Right renal pelvis (tissue), 4 donors: ENCODE data around the gene ME3. TPM values are rescaled to one million over a fixed set of nuclear protein-coding genes. Genes with fewer than 3 reads are reported as not detected.
"Not testable (repeated sequence)": the region's sequence is repeated elsewhere in the genome, so short reads cannot be mapped to it uniquely, and the experiment has no call there.

Experiments used
- DNase-seq, 4 donors: peaks; one replicate each; pipeline ENCODE4 v3.0.0-alpha.2; 2013; ENCODE audit warnings: low read depth in 4 of 4, low spot score in 3 of 4, missing footprints in 1 of 4
- polyA plus RNA-seq, 4 donors: library from polyadenylated mRNA; unstranded; fragments of 120-200 nt; gene quantifications; one replicate each; pipeline ENCODE4 v1.2.1, GENCODE V29; 2013; ENCODE audit not compliant: insufficient read length in 4 of 4

Gene ME3
- polyA plus RNA-seq, 4 donors: 29.1 to 32.4 (median 29.4) TPM

- DNase-seq: no peak
Observed at GRCh38 chr11:86624366-86624765, 48.0 kb downstream of the ME3 start.

GRCh38 chr11:86623736-86624135 lies 48.7 kb downstream of the ME3 start:
- DNase-seq: no peak

- no peak for DNase-seq
Observed at GRCh38 chr11:86623041-86623621, 49.3 kb downstream of the ME3 start.

GRCh38 chr11:86621854-86622253 lies 50.6 kb downstream of the ME3 start:
- no peak for DNase-seq

GRCh38 chr11:86620891-86621521 lies 51.4 kb downstream of the ME3 start:
- DNase-seq: no peak

- DNase-seq: not testable (repeated sequence)
Observed at GRCh38 chr11:86619428-86619827, 53.0 kb downstream of the ME3 start.

- DNase-seq: no peak
Observed at GRCh38 chr11:86617502-86617901, 54.9 kb downstream of the ME3 start.

GRCh38 chr11:86615487-86615886 lies 56.9 kb downstream of the ME3 start:
- DNase-seq: no peak

- DNase-seq: no peak
Observed at GRCh38 chr11:86610559-86611341, 61.7 kb downstream of the ME3 start.

- DNase-seq: peak; percentile 44 to 67 (median 58)
Observed at GRCh38 chr11:86608251-86608799, 64.1 kb downstream of the ME3 start.

GRCh38 chr11:86606836-86607481 lies 65.5 kb downstream of the ME3 start:
- DNase-seq: no peak

GRCh38 chr11:86606270-86606835 lies 66.1 kb downstream of the ME3 start:
- no peak for DNase-seq

- DNase-seq: no peak
Observed at GRCh38 chr11:86596861-86597586, 75.4 kb downstream of the ME3 start.

- DNase-seq: no peak
Observed at GRCh38 chr11:86595955-86596354, 76.5 kb downstream of the ME3 start.

GRCh38 chr11:86595451-86595850 lies 77.0 kb downstream of the ME3 start:
- DNase-seq: no peak

GRCh38 chr11:86594746-86595145 lies 77.7 kb downstream of the ME3 start:
- no peak for DNase-seq

GRCh38 chr11:86593833-86594232 lies 78.6 kb downstream of the ME3 start:
- DNase-seq: no peak

- peak in 2 of 4 donors; percentile 57 to 59 for DNase-seq
Observed at GRCh38 chr11:86592659-86593451, 79.6 kb downstream of the ME3 start.

GRCh38 chr11:86592047-86592591 lies 80.3 kb downstream of the ME3 start:
- no peak for DNase-seq
